Motor neuron (in vitro differentiated cells): ENCODE data around the gene MTO1. TPM values are rescaled to one million over a fixed set of nuclear protein-coding genes. Genes with fewer than 3 reads are reported as not detected.
"Not testable (repeated sequence)": the region's sequence is repeated elsewhere in the genome, so short reads cannot be mapped to it uniquely, and the experiment has no call there.

Experiments
- ATAC-seq, 8 experiments: fragments of 200-7000 bp; cut with Tn5 transposase; replicated peaks in 6 of 8; 2 replicates each; pipeline ENCODE4 v1.8.0; 2021; ENCODE audit warnings: mild to moderate bottlenecking in 8 of 8, moderate library complexity in 8 of 8
- H3K27ac ChIP-seq, 2 donors: fragments of 250-450 bp; sonication (Bioruptor Pico); 2 replicates each; pipeline ENCODE4 v1.9.0; 2021; ENCODE audit warnings: antibody characterized with exemption in 2 of 2, mild to moderate bottlenecking in 2 of 2, moderate library complexity in 1 of 2
- H3K4me1 ChIP-seq, 2 donors: fragments of 250-450 bp; sonication (Bioruptor Pico); replicated peaks in 1 of 2; 2 replicates each; pipeline ENCODE4 v1.6.1; 2021; ENCODE audit warnings: antibody characterized with exemption in 2 of 2, mild to moderate bottlenecking in 2 of 2, moderate library complexity in 1 of 2
- H3K4me3 ChIP-seq, 5 donors: fragments of 250-450 bp; sonication (Bioruptor Pico); 2 replicates each; pipeline ENCODE4 v1.9.0; 2021; ENCODE audit warnings: antibody characterized with exemption in 5 of 5, mild to moderate bottlenecking in 5 of 5, moderate library complexity in 4 of 5
- WGBS, 10 experiments: fragments of 450-650 bp; shearing (Covaris generic); methylation state at CpG; one replicate each; pipeline ENCODE4 v1.0.0; 2022; 5-methylcytosine and 5-hydroxymethylcytosine counted together
- in situ Hi-C, 9 experiments: fragments of 400-800 bp; cut with MboI; loops; one replicate each; pipeline ENCODE4 v1.15.0; 2021; ENCODE audit warnings: low sequenced_read_pairs in 9 of 9, low pct_unique_long_range_greater_than_20kb in 2 of 9; ENCODE audit not compliant: unreplicated experiment in 9 of 9
- total RNA-seq, 8 experiments: library from RNA; unstranded; fragments of 300-600 nt; gene quantifications; 2 replicates each; pipeline versions ENCODE4 v1.2.3 to v1.2.4, GENCODE V29; 2022

MTO1 gene
- total RNA-seq, 8 experiments from 2014 or later, result 18.9 to 35.1 (median 25.2) TPM

DNA sequence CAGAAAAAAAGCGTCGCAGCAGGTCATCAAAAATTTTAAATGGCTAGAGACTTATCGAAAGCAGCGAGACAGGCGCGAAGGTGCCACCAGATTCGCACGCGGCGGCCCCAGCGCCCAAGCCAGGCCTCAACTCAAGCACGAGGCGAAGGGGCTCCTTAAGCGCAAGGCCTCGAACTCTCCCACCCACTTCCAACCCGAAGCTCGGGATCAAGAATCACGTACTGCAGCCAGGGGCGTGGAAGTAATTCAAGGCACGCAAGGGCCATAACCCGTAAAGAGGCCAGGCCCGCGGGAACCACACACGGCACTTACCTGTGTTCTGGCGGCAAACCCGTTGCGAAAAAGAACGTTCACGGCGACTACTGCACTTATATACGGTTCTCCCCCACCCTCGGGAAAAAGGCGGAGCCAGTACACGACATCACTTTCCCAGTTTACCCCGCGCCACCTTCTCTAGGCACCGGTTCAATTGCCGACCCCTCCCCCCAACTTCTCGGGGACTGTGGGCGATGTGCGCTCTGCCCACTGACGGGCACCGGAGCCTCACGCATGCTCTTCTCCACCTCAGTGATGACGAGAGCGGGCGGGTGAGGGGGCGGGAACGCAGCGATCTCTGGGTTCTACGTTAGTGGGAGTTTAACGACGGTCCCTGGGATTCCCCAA, 59.3 kb downstream of the MTO1 start, which contains the start of gene EEF1A1:
Gene EEF1A1, minus strand, starts transcription at position 345 of the 663 bp plus-strand sequence. CDS start 1,006 bp downstream, outside the sequence.
- H3K27ac ChIP-seq, result peak within 1 kb of the TSS; percentile 98 to 99
- 0 to 4% (median 0%) methylated on average over 1 to 10 of the region's 53 CpGs; no CpG with 5 or more reads in 5 of the 10 experiments for WGBS, 10 experiments
- peaks cover 23 to 29% of the 10 kb centered on the region in 2 donors for H3K4me1 ChIP-seq
- peak; percentile 63 to 92 (median 89) for ATAC-seq
- peak within 1 kb of the TSS; percentile 77 to 93 (median 86) for H3K4me3 ChIP-seq
- in situ Hi-C loops, result loop anchor here in 5 of 9 experiments (25.0 kb wide), 2 partner anchors 91 to 116 kb away; no protein-coding TSS in a partner anchor

DNA sequence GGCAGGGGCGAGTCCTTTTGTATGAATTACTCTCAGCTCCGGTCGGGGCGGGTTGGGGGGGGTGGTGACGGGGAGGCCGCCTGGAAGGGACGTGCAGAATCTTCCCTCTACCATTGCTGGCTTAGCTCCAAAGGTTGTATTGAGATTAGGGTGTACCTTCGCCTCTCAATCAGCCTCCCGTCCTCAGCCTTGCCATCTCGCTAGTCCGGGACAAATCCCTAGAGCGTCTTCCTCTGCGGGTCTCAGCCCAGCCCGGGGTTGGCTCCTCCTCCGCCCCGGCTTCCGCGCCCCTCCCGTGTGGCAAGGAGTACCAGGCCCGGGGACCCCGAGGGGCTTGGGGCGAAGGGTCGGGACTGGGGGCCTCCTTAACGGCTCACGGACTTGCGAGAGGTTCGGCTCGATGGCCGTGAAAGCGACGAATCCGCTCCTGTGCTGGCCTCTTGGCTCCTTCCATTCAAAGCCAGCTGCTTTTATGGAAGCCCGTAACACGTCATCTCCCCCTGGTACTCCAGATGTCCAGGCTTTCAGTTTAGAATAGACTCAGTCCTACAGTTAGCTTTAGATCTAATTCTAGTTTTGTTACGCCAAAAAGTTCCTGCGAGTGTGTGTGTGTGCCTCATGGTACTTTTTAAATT, 59.9 kb downstream of the MTO1 start:
- WGBS, 10 experiments, result 0% methylated on average over 2 to 4 of the region's 36 CpGs; no CpG with 5 or more reads in 4 of the 10 experiments
- in situ Hi-C loops, result loop anchor here in 5 of 9 experiments (25.0 kb wide), 2 partner anchors 91 to 116 kb away; no protein-coding TSS in a partner anchor
- ATAC-seq, result peak; percentile 50 to 77 (median 70)
- H3K4me3 ChIP-seq, result peak overlapping the region; percentile 46 to 93 (median 86)
- peak overlapping the region; percentile 98 to 99 for H3K27ac ChIP-seq
- H3K4me1 ChIP-seq, result peaks cover 20 to 27% of the 10 kb centered on the region in 2 donors

DNA sequence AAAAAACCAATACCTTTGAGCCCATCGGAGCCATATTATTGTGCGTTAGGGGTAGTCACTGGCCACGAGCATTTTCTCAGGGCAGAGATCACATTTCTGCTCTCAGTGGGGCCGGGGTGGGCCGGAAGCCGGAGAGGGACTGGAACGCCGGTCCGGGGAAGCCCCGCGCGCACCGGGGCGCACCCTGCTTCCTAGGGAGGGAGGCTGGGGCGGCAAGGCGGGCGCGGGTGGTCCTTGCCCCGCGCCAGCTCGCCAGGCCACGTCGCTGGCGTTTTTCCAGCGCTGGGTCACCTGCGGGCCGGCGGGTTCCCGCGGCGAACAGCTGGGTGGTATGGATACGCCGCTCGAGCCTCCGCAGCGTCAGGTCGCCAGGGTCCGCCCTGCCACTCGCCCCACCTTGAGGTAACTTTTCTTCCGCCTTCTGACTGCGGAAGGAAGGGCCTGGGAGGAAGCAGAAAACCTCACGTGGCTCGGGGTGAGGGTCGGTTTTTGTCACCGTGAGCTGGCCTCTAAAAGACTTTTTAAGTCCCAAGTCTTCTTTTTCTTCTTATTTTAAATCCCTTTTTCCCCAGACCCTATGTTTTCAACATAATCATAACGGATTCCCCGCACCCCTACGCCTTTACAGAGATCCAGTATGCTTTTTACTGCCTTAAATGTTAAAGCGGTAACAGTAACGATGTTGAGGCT, 62.0 kb downstream of the MTO1 start:
- Histone ChIP-seq H3K27ac (no peak overlapping the region), H3K4me3 (no peak overlapping the region), H3K4me1 (peaks cover 12 to 13% of the 10 kb centered on the region in 2 donors)
- in situ Hi-C loops, result loop anchor here in 5 of 9 experiments (25.0 kb wide), 2 partner anchors 89 to 114 kb away; no protein-coding TSS in a partner anchor
- peak in 3 of 8 experiments; percentile 0 to 9 (median 1) for ATAC-seq
- 1 to 100% (median 91%) methylated on average over 1 to 18 of the region's 50 CpGs for WGBS, 10 experiments

DNA sequence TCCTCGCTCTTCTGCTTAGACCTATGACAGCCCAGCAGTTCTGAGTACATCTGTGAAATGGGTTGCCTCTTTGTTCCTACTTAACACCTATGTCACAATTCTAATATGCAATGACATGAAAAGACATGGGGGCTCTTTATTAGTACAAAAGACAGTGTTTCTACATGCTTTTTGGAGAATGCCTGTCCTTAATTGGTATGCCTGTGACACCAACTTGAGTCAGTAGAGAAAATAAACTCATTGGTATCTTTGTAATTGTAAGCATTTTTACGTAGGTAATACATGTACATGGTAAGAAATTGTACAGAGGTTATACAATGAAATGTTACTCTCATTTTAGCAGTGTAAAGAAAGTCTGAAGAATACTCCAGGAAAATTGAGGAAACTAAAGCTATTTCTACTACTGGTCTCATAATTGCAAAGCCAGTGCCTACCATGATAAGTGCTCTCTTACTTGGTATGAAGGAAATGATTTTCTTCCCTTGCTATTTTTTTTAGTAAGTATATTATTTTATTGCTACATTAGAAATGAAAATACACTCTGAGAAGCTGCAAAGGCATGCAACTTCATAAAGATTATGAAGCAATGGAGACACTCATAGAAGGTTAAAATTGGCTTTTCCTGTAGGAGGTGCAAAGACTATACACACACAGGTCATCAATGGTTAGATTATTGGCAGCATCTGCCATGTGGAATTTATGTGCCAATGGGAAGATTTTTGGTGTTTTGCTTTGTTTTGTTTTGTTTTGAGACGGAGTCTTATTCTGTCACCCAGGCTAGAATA, 64.2 kb downstream of the MTO1 start:
- Histone ChIP-seq H3K4me3 (no peak overlapping the region), H3K27ac (no peak overlapping the region), H3K4me1 (peaks cover 5 to 6% of the 10 kb centered on the region in 2 donors)
- WGBS, 10 experiments, result 44 to 100% (median 90%) methylated on average over 1 to 3 of the region's 3 CpGs
- in situ Hi-C loops, result no loop called here
- no peak for ATAC-seq

DNA sequence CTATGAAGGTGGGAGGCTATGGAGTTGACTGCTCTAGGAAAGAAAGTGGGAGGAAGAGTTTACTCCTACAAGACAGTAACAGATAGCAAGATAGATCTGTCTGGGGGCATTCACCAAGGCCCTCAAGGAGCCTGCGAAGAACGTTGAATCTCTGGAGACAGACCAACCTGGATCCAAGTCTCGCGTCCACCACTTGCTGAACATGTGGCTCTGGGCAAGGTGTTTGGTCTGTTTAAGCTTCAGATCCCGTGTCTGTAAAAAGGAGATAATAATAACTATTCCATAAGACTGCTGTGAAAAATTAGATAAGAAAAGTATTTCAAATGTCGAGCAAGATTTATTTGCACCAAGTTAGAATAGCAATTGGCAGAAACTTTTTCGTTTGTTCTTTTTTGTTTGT, 67.4 kb downstream of the MTO1 start:
- Histone ChIP-seq H3K4me1 (no peaks in the 10 kb centered on the region), H3K27ac (no peak overlapping the region), H3K4me3 (no peak overlapping the region)
- WGBS, 10 experiments, result 44 to 84% (median 77%) methylated on average over 2 to 7 of the region's 7 CpGs
- ATAC-seq, result no peak
- in situ Hi-C loops, result no loop called here

DNA sequence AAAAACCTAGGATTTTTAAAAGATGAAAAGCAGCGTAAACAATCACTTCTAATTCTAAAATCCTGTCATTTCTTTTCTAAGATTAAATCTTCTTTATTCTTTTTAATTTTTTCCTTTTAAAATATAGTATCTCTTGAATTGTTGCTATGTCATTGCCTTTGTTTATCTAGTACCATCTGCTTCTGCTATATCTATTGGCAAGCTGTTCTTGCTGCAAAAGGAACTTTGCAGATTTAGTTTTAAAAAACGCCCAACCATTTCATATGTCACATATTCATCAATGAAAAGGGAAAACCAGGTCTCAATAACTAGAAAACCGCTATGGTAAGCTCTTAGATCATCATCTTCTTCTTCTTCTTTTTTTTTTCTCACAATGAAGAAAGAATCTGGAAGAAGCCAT, 70.8 kb downstream of the MTO1 start:
- in situ Hi-C loops, result no loop called here
- no peak overlapping the region for H3K4me3 ChIP-seq
- no peak overlapping the region for H3K27ac ChIP-seq
- 37 to 100% (median 84%) methylated on average over 1 to 3 of the region's 3 CpGs for WGBS, 10 experiments
- ATAC-seq, result no peak
- H3K4me1 ChIP-seq, result no peaks in the 10 kb centered on the region

DNA sequence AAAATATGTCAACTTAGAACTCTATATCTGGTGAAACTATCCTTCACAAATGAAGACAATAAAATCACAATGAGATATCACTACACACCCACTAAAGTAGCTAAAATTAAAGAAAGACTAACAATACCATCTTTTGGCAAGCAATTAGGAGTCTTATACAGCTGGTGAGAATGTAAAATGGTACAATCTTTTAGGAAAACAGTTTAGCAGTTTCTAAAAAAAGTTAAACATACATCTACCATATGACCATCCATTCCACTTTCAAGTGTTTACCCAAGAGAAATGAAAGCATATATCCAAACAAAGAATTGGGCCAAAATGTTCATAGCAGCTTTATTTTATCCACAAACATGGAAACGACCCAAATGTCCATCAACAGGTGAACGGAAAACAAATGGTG, 73.1 kb downstream of the MTO1 start:
- Histone ChIP-seq H3K4me3 (no peak overlapping the region), H3K4me1 (no peaks in the 10 kb centered on the region), H3K27ac (no peak overlapping the region)
- in situ Hi-C loops, result no loop called here
- no peak for ATAC-seq
- 60 to 100% (median 83%) methylated on average over 1 to 2 of the region's 2 CpGs; no CpG with 5 or more reads in 1 of the 10 experiments for WGBS, 10 experiments

DNA sequence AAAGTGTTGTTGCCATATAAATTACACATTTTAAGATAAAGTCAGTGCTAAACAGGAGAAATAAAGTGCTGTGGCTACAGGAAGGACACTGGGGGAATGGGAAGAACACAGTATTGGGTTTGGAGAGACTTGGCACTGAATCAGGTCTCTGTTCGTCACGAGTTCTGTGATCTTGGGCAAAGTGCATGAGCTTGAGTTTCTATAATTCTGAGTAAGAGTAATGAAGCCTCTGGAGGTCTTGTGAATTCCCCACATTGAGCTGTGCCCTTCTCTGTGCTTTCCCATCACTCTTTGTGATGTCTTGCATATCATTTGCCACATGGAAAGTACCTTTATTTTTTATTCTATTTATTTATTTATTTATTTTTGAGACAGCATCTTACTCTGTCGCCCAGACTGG, 76.1 kb downstream of the MTO1 start:
- H3K4me3 ChIP-seq, result no peak overlapping the region
- no peak overlapping the region for H3K27ac ChIP-seq
- 50 to 100% (median 83%) methylated on average over 1 to 3 of the region's 3 CpGs; no CpG with 5 or more reads in 2 of the 10 experiments for WGBS, 10 experiments
- no peaks in the 10 kb centered on the region for H3K4me1 ChIP-seq
- ATAC-seq, result no peak
- in situ Hi-C loops, result no loop called here

DNA sequence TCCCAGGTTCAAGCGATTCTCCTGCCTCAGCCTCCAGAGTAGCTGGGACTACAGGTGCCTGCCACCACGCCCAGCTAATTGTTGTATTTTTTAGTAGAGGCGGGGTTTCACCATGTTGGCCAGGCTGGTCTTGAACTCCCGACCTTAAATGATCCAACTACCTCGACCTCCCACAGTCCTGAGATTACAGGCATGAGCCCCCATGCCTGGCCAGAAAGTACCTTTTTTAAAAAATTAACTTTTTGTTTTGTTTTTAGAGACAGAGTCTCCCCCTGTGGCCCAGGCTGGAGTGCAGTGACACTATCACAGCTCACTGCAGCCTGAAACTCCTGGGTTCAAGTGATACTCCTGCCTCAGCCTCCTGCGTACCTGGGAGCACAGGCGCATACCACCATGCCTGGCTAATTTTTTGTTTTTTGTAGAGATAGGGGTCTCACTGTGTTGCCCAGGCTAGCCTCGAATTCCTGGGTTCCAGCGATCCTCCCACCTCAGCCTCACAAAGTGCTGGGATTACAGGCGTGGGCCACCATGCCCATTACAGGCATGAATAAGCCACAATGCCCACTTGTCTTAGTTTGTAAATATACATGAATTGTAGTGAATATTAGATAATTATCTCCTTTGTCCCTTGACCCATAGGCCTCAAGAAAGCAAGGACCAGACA, 76.7 kb downstream of the MTO1 start:
- ATAC-seq, result no peak
- H3K4me1 ChIP-seq, result no peaks in the 10 kb centered on the region
- 72 to 96% (median 91%) methylated on average over 1 to 5 of the region's 10 CpGs; no CpG with 5 or more reads in 2 of the 10 experiments for WGBS, 10 experiments
- no peak overlapping the region for H3K27ac ChIP-seq
- in situ Hi-C loops, result no loop called here
- no peak overlapping the region for H3K4me3 ChIP-seq

DNA sequence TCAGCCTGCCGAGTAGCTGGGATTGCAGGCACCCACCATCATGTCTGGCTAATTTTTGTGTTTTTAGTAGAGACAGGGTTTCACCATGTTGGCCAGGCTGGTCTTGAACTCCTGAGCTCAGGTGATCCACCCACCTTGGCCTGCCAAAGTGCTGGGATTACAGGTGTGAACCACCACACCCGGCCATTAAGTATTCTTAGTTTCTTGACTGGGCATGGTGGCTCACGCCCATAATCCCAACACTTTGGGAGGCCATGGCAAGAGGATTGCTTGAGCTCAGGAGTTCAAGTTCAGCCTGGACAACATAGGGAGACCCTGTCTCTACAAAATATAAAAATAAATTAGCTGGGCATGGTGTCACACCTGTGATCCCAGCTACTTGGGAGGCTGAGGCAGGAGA, 80.9 kb downstream of the MTO1 start:
- ATAC-seq, H3K27ac ChIP-seq, in situ Hi-C loops, H3K4me3 ChIP-seq, H3K4me1 ChIP-seq: not testable (repeated sequence)
- WGBS, 10 experiments, result 40 to 100% (median 77%) methylated on average over 1 to 3 of the region's 3 CpGs; no CpG with 5 or more reads in 4 of the 10 experiments

DNA sequence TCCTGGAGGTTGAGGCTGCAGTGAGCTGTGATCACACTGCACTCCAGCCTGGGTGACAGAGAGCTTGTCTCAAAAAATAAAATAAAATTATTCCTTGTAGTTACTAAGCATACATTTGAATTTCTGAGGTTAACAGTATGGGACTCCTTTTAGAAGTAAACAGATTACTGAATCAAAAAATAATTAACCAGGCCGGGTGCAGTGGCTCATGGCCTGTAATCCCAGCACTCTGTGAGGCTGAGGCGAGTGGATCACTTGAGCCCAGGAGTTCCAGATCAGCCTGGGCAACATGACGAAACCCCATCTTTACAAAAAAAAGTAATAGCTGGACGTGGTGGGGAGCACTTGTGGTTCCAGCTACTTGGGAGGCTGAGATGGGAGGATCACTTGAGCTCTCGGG, 81.4 kb downstream of the MTO1 start:
- no peak for ATAC-seq
- Histone ChIP-seq H3K4me1 (no peaks in the 10 kb centered on the region), H3K4me3 (no peak overlapping the region), H3K27ac (no peak overlapping the region)
- 40 to 97% (median 80%) methylated on average over 1 to 4 of the region's 5 CpGs; no CpG with 5 or more reads in 3 of the 10 experiments for WGBS, 10 experiments
- in situ Hi-C loops, result no loop called here

DNA sequence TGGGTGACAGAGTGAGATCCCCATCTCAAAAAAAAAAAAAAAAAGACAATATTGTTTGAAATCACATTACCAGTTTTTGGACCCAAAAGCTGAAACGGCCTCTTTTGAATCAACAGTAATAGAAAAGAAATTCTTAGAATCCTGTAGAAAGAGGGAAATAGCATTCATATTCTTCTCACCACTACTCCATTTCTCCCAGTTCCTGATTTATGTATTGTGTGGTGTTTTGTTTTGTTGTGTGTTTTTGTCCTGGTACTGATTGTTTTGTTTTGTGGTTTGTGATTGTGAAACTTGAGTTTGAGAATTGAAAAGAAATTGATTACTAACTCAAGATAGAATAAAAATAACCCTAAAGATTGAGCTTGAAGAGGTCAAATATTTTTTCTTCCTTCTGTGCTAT, 85.5 kb downstream of the MTO1 start:
- in situ Hi-C loops, result no loop called here
- WGBS, 10 experiments, result 71 to 100% (median 100%) methylated on average over 1 of the region's 1 CpG; no CpG with 5 or more reads in 1 of the 10 experiments
- no peaks in the 10 kb centered on the region for H3K4me1 ChIP-seq
- ATAC-seq, result no peak
- H3K4me3 ChIP-seq, result no peak overlapping the region
- no peak overlapping the region for H3K27ac ChIP-seq
